NCI-H2107 (cell line): ENCODE measurements around the gene MYH7.
A peak's percentile ranks its signal among the peaks of the same experiment; 100 is the strongest.

Source experiments
- DNase-seq: peaks from one replicate; lab custom pipeline; 2025; lab: John Stamatoyannopoulos, UW

The MYH7 gene

GRCh38 chr14:23366426-23366921 is 69.0 kb downstream of the MYH7 start:
- DNase-seq: peak; percentile 68

DNA sequence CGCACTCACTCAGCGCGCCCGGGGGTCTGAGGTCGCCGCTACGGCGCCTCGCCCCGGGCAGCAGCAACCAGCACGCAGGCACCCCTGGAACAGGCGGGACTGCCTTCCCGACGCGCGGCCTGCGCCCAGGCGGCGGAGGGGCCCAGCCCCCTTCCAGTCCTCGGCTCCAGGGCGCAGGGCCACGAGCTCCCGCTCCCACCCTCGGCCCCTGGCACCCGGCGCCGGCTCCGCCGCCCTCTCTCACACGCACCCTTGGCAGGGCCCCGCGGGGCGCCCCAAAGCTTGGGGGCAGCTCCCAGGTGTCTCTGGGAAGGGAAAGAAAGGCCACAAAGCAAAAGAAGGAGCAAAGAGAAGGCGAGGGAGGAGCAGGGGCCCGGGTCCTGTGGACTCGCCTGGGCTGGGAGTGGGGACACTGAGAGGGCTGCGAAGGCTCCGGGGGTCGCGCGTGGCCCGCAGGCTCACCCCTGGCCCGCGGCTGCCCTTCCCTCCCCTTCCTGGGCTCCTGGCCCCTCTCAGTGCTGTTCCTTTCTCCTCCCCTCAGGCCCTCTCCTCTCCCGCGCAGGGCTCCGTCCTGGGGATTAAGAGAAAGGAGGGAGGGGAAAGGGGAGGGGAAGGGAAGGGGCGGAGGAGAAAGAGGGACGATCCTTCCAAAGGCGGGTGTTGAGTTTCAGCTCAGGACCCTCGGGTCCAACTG is 69.6 kb downstream of the MYH7 start:
- DNase-seq: peak; percentile 36

GRCh38 chr14:23365036-23365731 is 70.3 kb downstream of the MYH7 start, which contains the start of gene EFS:
Gene EFS (minus strand): TSS chr14:23365172. CDS start chr14:23365025, 147 bp downstream.
- DNase-seq: no peak

DNA sequence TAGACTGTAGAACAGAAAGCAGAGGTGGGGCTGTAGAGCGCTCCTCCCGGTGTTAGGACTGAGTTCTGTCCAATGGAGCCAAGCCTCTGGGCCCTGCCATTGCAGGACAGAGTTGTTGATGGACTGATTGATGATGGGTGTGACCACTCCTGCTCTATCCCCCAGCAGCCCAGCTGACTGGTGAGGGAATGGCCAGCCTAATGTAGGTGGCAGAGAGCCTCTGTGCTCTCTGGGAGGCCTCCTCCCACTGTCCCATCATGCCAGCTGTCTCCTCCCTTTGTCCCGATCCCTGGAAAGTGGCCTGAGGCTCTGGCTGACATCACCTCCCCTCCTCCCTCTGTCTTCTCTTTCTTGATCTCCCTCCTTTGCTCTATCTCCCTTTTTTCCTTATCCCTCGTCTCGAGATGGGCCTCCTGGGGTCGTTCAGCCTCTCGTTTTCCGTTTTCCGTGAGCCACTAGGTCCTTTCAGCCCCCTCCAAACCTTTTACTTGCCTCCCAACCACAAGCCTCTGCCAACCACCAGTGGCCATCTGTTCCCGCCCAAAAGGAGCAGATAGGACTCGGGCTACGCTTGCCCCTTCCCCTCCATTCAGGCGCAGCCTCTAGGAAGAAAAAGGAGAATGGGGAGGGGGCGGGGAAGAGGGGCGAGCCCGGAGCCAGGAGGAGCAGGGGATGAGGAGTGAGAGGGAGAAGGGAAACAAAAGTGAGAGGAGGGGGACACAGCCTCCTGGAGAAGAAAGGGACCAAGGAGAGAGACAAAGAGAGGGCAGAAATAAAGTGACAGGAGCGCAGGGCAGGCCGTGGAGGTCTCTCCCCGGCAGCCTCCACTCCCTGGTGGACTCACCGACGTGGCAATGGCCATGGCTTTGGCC is 71.1 kb downstream of the MYH7 start:
- DNase-seq: no peak
